Tibial nerve (tissue), 4 donors: ENCODE measurements around the gene NKD1. TPM values are rescaled to one million over a fixed set of nuclear protein-coding genes. Genes with fewer than 3 reads are reported as not detected.

ENCODE experiments used
- DNase-seq, 2 donors: peaks; one replicate each; pipeline ENCODE4 v3.0.0-alpha.2; 2019; ENCODE audit warnings: low spot score in 2 of 2
- H3K27ac ChIP-seq, 4 donors: fragments of 200-600 bp; sonication (generic) in 3 of 4; one replicate each; pipeline ENCODE4 v1.5.1; 2017 to 2019; ENCODE audit warnings: mild to moderate bottlenecking in 1 of 4
- H3K27me3 ChIP-seq, 2 donors: fragments of 200-600 bp; sonication (generic) in 1 of 2; one replicate each; pipeline versions ENCODE4 v1.5.1 to v1.6.0; 2017 to 2019
- H3K36me3 ChIP-seq, 3 donors: fragments of 200-600 bp; sonication (generic); one replicate each; pipeline ENCODE4 v1.5.1; 2018 to 2019
- H3K4me1 ChIP-seq, 4 donors: fragments of 200-600 bp; sonication (generic) in 3 of 4; one replicate each; pipeline ENCODE4 v1.5.1; 2017 to 2019
- H3K4me3 ChIP-seq, 4 donors: fragments of 200-600 bp; sonication (generic) in 3 of 4; one replicate each; pipeline ENCODE4 v1.5.1; 2017 to 2019; ENCODE audit warnings: mild to moderate bottlenecking in 1 of 4, moderate library complexity in 1 of 4
- H3K9me3 ChIP-seq, 4 donors: fragments of 200-600 bp; sonication (generic) in 3 of 4; one replicate each; pipeline ENCODE4 v1.5.1; 2017 to 2019
- CTCF ChIP-seq, 5 experiments: fragments of 200-600 bp in 3 of 5; fragments of 450-650 bp in 2 of 5; sonication (generic) in 3 of 5; IDR thresholded peaks; one replicate each; pipeline ENCODE4 v1.5.1; 2016 to 2019; ENCODE audit warnings: antibody characterized with exemption in 5 of 5, mild to moderate bottlenecking in 3 of 5, moderate library complexity in 2 of 5
- EP300 ChIP-seq, 2 donors: sonication (generic); formaldehyde crosslinking; IDR thresholded peaks; one replicate each; pipeline ENCODE4 v1.6.1; 2017; ENCODE audit warnings: antibody characterized with exemption in 2 of 2, mild to moderate bottlenecking in 1 of 2
- POLR2A ChIP-seq, 2 donors: fragments of 450-650 bp; IDR thresholded peaks; one replicate each; pipeline ENCODE4 v1.6.1; 2017; ENCODE audit warnings: antibody characterized with exemption in 2 of 2, mild to moderate bottlenecking in 2 of 2, moderate library complexity in 2 of 2
- WGBS, 2 donors: methylation state at CpG; one replicate each; pipeline ENCODE4 v1.1.5; 2018; 5-methylcytosine and 5-hydroxymethylcytosine counted together
- total RNA-seq, 4 donors: library from RNA; depleted of rRNA; stranded (reverse); fragments of >200 nt; gene quantifications; one replicate each; pipeline ENCODE4 v1.1.0, GENCODE V29; 2016

NKD1 gene
- total RNA-seq, 4 donors from 2014 or later: 20.1 to 92.4 (median 43.1) TPM

- peaks cover 0 to 5% (median 0%) of the 10 kb centered on the region in 3 donors for H3K36me3 ChIP-seq
- peak overlapping the region; percentile 12 to 83 (median 48) for H3K27ac ChIP-seq
- peaks cover 0 to 11% (median 0%) of the 10 kb centered on the region in 4 donors for H3K9me3 ChIP-seq
- WGBS, 2 donors: 86 to 89% methylated on average over 5 to 10 of the region's 10 CpGs
- no peak for TF ChIP-seq EP300 (IDR thresholded peaks at IDR 0.05)
- no peak for TF ChIP-seq CTCF (IDR thresholded peaks at IDR 0.05)
- TF ChIP-seq POLR2A (IDR thresholded peaks at IDR 0.05): no peak
- H3K4me1 ChIP-seq: peaks cover 0 to 12% (median 2%) of the 10 kb centered on the region in 4 donors
- no peak overlapping the region for H3K4me3 ChIP-seq
- no peaks in the 10 kb centered on the region for H3K27me3 ChIP-seq
- no peak for DNase-seq
These were observed 7.2 kb downstream of the NKD1 start for GRCh38 chr16:50555269-50555875.

DNA sequence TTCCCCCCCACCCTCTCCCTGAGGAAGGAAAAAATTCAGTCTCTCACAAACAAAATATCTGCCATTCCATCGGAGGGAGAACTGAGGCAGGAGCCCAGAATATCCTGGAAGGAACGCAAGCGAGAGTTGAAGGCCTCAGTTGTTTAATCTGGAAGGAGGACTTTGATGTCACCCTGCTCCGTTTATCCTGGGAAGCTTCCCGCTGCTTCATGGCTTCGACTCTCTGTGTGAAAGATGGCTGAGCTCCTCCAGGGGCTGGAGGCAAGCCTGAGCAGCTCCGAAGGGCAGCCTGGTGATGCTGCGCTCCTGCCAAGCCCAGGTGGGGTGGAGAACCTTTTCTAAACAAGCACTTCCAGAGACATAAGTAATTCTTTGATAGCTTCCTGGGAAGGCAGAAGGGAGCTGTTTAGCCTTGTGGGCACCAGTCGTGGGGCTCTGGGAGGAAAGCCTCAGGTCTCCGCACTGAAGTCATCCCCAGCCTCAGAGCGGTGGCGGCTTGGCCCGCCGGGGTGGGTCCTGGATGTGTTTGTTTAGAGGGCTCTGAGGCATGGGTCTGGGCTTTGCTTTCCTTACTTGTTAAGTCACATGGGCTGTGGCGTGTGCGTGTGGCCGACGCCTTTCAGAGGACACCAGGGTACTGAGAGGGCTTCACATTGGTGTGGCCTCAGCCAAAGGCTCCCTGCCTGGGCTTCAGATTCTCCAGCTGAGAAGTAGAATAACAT is 7.9 kb downstream of the NKD1 start:
- H3K4me1 ChIP-seq: peaks cover 0 to 12% (median 2%) of the 10 kb centered on the region in 4 donors
- no peak for TF ChIP-seq POLR2A (IDR thresholded peaks at IDR 0.05)
- no peak for TF ChIP-seq EP300 (IDR thresholded peaks at IDR 0.05)
- TF ChIP-seq CTCF (IDR thresholded peaks at IDR 0.05): no peak
- DNase-seq: no peak
- no peak overlapping the region for H3K4me3 ChIP-seq
- peak overlapping the region in 3 of 4 donors; percentile 3 to 83 (median 75) for H3K27ac ChIP-seq
- H3K9me3 ChIP-seq: peaks cover 0 to 14% (median 0%) of the 10 kb centered on the region in 4 donors
- H3K27me3 ChIP-seq: no peaks in the 10 kb centered on the region
- WGBS, 2 donors: 74% methylated on average over 18 of the region's 18 CpGs
- peaks cover 0 to 9% (median 0%) of the 10 kb centered on the region in 3 donors for H3K36me3 ChIP-seq

GRCh38 chr16:50557046-50557445 is 8.8 kb downstream of the NKD1 start:
- Histone ChIP-seq H3K27ac (peak overlapping the region in 3 of 4 donors; percentile 3 to 83 (median 75)), H3K27me3 (no peaks in the 10 kb centered on the region), H3K36me3 (peaks cover 0 to 18% (median 0%) of the 10 kb centered on the region in 3 donors), H3K9me3 (peaks cover 0 to 19% (median 0%) of the 10 kb centered on the region in 4 donors), H3K4me1 (peaks cover 0 to 12% (median 2%) of the 10 kb centered on the region in 4 donors), H3K4me3 (no peak overlapping the region)
- peak in 1 of 2 donors; percentile 28 for TF ChIP-seq EP300 (IDR thresholded peaks at IDR 0.05)
- no peak for TF ChIP-seq POLR2A (IDR thresholded peaks at IDR 0.05)
- no peak for TF ChIP-seq CTCF (IDR thresholded peaks at IDR 0.05)
- WGBS, 2 donors: 82% methylated on average over 2 of the region's 2 CpGs
- no peak for DNase-seq

GRCh38 chr16:50558913-50559312 is 10.7 kb downstream of the NKD1 start:
- peaks cover 0 to 16% (median 0%) of the 10 kb centered on the region in 4 donors for H3K9me3 ChIP-seq
- H3K4me3 ChIP-seq: no peak overlapping the region
- no peak for TF ChIP-seq EP300 (IDR thresholded peaks at IDR 0.05)
- no peak for TF ChIP-seq POLR2A (IDR thresholded peaks at IDR 0.05)
- no peak for TF ChIP-seq CTCF (IDR thresholded peaks at IDR 0.05)
- H3K27me3 ChIP-seq: no peaks in the 10 kb centered on the region
- WGBS, 2 donors: 80 to 81% methylated on average over 1 of the region's 1 CpG
- DNase-seq: no peak
- H3K4me1 ChIP-seq: peaks cover 0 to 14% (median 2%) of the 10 kb centered on the region in 4 donors
- peak overlapping the region in 1 of 4 donors; percentile 83 for H3K27ac ChIP-seq
- H3K36me3 ChIP-seq: peaks cover 0 to 20% (median 0%) of the 10 kb centered on the region in 3 donors

DNA sequence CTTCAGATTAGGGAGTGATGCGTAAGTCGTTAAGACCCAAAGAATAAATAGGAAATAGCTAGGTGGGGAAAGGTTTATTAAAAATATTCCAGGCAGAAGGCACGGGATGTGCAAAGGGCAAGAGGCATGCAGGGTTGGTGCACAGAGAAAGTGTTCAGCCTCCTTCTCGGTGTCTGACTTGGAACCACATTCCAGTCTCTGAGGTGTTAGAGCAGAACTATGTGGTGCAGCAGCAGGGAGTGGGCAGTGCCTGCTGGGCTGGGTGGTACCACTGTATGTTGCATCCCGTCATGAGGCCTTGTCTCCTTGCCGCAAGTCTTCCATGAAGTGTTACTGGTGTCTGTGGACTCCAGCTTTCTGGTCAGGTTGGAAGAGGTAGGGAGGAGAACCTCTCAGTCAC is 11.1 kb downstream of the NKD1 start:
- DNase-seq: no peak
- peaks cover 0 to 16% (median 0%) of the 10 kb centered on the region in 4 donors for H3K9me3 ChIP-seq
- no peaks in the 10 kb centered on the region for H3K27me3 ChIP-seq
- H3K36me3 ChIP-seq: peaks cover 0 to 20% (median 0%) of the 10 kb centered on the region in 3 donors
- WGBS, 2 donors: 87 to 89% methylated on average over 6 of the region's 6 CpGs
- TF ChIP-seq POLR2A (IDR thresholded peaks at IDR 0.05) (no peak), EP300 (IDR thresholded peaks at IDR 0.05) (no peak), CTCF (IDR thresholded peaks at IDR 0.05) (no peak)
- peak overlapping the region in 3 of 4 donors; percentile 8 to 83 (median 59) for H3K27ac ChIP-seq
- H3K4me3 ChIP-seq: no peak overlapping the region
- H3K4me1 ChIP-seq: peaks cover 0 to 18% (median 2%) of the 10 kb centered on the region in 4 donors
